ENCODE data around the gene PRCP.
A peak's percentile ranks its signal among the peaks of the same experiment; 100 is the strongest.
"Not testable (repeated sequence)": the region's sequence is repeated elsewhere in the genome, so short reads cannot be mapped to it uniquely, and the experiment has no call there.

PRCP gene

GRCh38 chr11:82900277-82901164 is at the start of gene PRCP:
PRCP (minus strand) TSS chr11:82900430; CDS start chr11:82900402, 28 bp downstream.
- peak; percentile 74 to 88 (median 76) for DNase-seq (ENCODE audit: low read depth in 2 of 3, low spot score in 2 of 3)

- DNase-seq (ENCODE audit: low read depth in 2 of 3, low spot score in 2 of 3): no peak
Measured at GRCh38 chr11:82949352-82949751, 49.1 kb upstream of the PRCP start.

GRCh38 chr11:82945682-82946081 is 45.5 kb upstream of the PRCP start:
- DNase-seq (ENCODE audit: low read depth in 2 of 3, low spot score in 2 of 3): no peak

- not testable (repeated sequence) for DNase-seq (ENCODE audit: low read depth in 2 of 3, low spot score in 2 of 3)
Measured at GRCh38 chr11:82945041-82945440, 44.8 kb upstream of the PRCP start.

GRCh38 chr11:82944198-82944597 is 44.0 kb upstream of the PRCP start:
- DNase-seq (ENCODE audit: low read depth in 2 of 3, low spot score in 2 of 3): no peak

GRCh38 chr11:82943430-82943829 is 43.2 kb upstream of the PRCP start:
- not testable (repeated sequence) for DNase-seq (ENCODE audit: low read depth in 2 of 3, low spot score in 2 of 3)

- DNase-seq (ENCODE audit: low read depth in 2 of 3, low spot score in 2 of 3): no peak
Measured at GRCh38 chr11:82942376-82942775, 42.1 kb upstream of the PRCP start.

GRCh38 chr11:82939456-82939855 is 39.2 kb upstream of the PRCP start:
- no peak for DNase-seq (ENCODE audit: low read depth in 2 of 3, low spot score in 2 of 3)

- DNase-seq (ENCODE audit: low read depth in 2 of 3, low spot score in 2 of 3): no peak
Measured at GRCh38 chr11:82937554-82937953, 37.3 kb upstream of the PRCP start.

GRCh38 chr11:82936261-82936660 is 36.0 kb upstream of the PRCP start:
- no peak for DNase-seq (ENCODE audit: low read depth in 2 of 3, low spot score in 2 of 3)

GRCh38 chr11:82932564-82932963 is 32.3 kb upstream of the PRCP start:
- no peak for DNase-seq (ENCODE audit: low read depth in 2 of 3, low spot score in 2 of 3)

GRCh38 chr11:82930734-82931133 is 30.5 kb upstream of the PRCP start:
- DNase-seq (ENCODE audit: low read depth in 2 of 3, low spot score in 2 of 3): no peak

GRCh38 chr11:82930229-82930628 is 30.0 kb upstream of the PRCP start:
- DNase-seq (ENCODE audit: low read depth in 2 of 3, low spot score in 2 of 3): no peak

- no peak for DNase-seq (ENCODE audit: low read depth in 2 of 3, low spot score in 2 of 3)
Measured at GRCh38 chr11:82929121-82929520, 28.9 kb upstream of the PRCP start.

- no peak for DNase-seq (ENCODE audit: low read depth in 2 of 3, low spot score in 2 of 3)
Measured at GRCh38 chr11:82927264-82927880, 27.1 kb upstream of the PRCP start.

GRCh38 chr11:82924522-82925224 is 24.4 kb upstream of the PRCP start:
- no peak for DNase-seq (ENCODE audit: low read depth in 2 of 3, low spot score in 2 of 3)

- not testable (repeated sequence) for DNase-seq (ENCODE audit: low read depth in 2 of 3, low spot score in 2 of 3)
Measured at GRCh38 chr11:82922396-82923173, 22.4 kb upstream of the PRCP start.

GRCh38 chr11:82920227-82920626 is 20.0 kb upstream of the PRCP start:
- DNase-seq (ENCODE audit: low read depth in 2 of 3, low spot score in 2 of 3): not testable (repeated sequence)

- not testable (repeated sequence) for DNase-seq (ENCODE audit: low read depth in 2 of 3, low spot score in 2 of 3)
Measured at GRCh38 chr11:82919786-82920185, 19.6 kb upstream of the PRCP start.

GRCh38 chr11:82909015-82909640 is 8.9 kb upstream of the PRCP start:
- no peak for DNase-seq (ENCODE audit: low read depth in 2 of 3, low spot score in 2 of 3)

- DNase-seq (ENCODE audit: low read depth in 2 of 3, low spot score in 2 of 3): no peak
Measured at GRCh38 chr11:82908311-82908710, 8.1 kb upstream of the PRCP start.
